MM.1S (cell line): ENCODE data around the gene ST6GALNAC6.

ENCODE experiments used
- EZH2 ChIP-seq: fragments of 300-600 bp; sonication (generic); optimal IDR thresholded peaks from 2 replicates; pipeline ENCODE3; 2017; ENCODE audit warnings: low read depth, mild to moderate bottlenecking, antibody characterized with exemption, low read length, mixed read lengths
- TF ChIP-seq, protein P1 (sequence below): fragments of 300-600 bp; sonication (generic); IDR thresholded peaks from 2 replicates; pipeline ENCODE4 v1.5.1; 2016; ENCODE audit warnings: antibody characterized with exemption, low read length, mixed read lengths

DNA sequence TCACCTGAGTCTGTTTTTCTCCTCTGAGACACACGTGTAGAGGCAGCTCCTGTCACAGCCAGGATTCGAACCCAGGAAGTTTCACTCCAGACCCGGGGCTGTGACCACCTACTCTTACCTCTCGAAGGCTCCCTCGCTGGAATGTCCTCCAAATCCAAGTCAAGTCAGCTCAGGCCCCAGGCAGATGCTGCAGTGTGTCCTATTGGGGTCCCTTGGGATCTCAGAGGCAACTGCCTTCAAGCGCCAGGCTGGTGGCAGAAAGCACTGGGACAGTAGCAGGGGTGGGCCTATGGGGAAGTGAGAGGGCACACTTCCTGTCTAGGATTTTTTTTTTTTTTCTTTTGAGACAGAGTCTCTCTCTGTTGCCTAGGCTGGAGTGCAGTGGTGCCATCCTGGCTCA is 18.2 kb upstream of the ST6GALNAC6 start:
- TF ChIP-seq, protein P1, sequence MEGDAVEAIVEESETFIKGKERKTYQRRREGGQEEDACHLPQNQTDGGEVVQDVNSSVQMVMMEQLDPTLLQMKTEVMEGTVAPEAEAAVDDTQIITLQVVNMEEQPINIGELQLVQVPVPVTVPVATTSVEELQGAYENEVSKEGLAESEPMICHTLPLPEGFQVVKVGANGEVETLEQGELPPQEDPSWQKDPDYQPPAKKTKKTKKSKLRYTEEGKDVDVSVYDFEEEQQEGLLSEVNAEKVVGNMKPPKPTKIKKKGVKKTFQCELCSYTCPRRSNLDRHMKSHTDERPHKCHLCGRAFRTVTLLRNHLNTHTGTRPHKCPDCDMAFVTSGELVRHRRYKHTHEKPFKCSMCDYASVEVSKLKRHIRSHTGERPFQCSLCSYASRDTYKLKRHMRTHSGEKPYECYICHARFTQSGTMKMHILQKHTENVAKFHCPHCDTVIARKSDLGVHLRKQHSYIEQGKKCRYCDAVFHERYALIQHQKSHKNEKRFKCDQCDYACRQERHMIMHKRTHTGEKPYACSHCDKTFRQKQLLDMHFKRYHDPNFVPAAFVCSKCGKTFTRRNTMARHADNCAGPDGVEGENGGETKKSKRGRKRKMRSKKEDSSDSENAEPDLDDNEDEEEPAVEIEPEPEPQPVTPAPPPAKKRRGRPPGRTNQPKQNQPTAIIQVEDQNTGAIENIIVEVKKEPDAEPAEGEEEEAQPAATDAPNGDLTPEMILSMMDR = no peak
- TF ChIP-seq EZH2 = no peak
